WTC11 (cell line): Measurements from ENCODE around the gene MCF2L. TPM values are rescaled to one million over a fixed set of nuclear protein-coding genes. Genes with fewer than 3 reads are reported as not detected.

Source experiments
- ATAC-seq: fragments of 200-7000 bp; cut with Tn5 transposase; 2 replicates; pipeline ENCODE4 v1.10.0; 2021; ENCODE audit warnings: mild to moderate bottlenecking, moderate library complexity
- CTCF ChIA-PET: fragments of 300-600 bp; sonication (Branson Sonifier 250); formaldehyde crosslinking; loops from one replicate; lab custom pipeline; 2021; ENCODE audit warnings: antibody characterized with exemption; lab: Charles Lee
- POLR2A ChIA-PET: fragments of 350-600 bp; sonication (Branson Sonifier 250); formaldehyde crosslinking; loops from one replicate; lab custom pipeline; 2021; ENCODE audit warnings: antibody characterized with exemption; lab: Charles Lee
- DNase-seq: peaks from one replicate; pipeline ENCODE4 v3.0.0; 2021; ENCODE audit warnings: low spot score
- H3K27ac Mint-ChIP-seq: 2 replicates; pipeline ENCODE4 v1.8.0; 2021; ENCODE audit warnings: mixed read lengths
- H3K27me3 Mint-ChIP-seq: 2 replicates; pipeline ENCODE4 v1.8.0; 2021; ENCODE audit warnings: low read depth, mild to moderate bottlenecking, moderate library complexity, mixed read lengths
- H3K36me3 Mint-ChIP-seq: 2 replicates; pipeline ENCODE4 v1.8.0; 2021; ENCODE audit warnings: mixed read lengths
- H3K4me1 Mint-ChIP-seq: 2 replicates; pipeline ENCODE4 v1.8.0; 2022; ENCODE audit warnings: mixed read lengths
- H3K4me3 Mint-ChIP-seq: 2 replicates; pipeline ENCODE4 v1.8.0; 2021; ENCODE audit warnings: mild to moderate bottlenecking, moderate library complexity, mixed read lengths
- H3K9me3 Mint-ChIP-seq: 2 replicates; pipeline ENCODE4 v1.8.0; 2021; ENCODE audit warnings: mixed read lengths
- CREM ChIP-seq: sonication (generic); formaldehyde crosslinking; IDR thresholded peaks from 2 replicates; pipeline ENCODE4 v1.8.1; 2022; ENCODE audit warnings: mild to moderate bottlenecking, missing genetic modification reagents, moderate library complexity
- EMX1 ChIP-seq: fragments of 250-450 bp; sonication (Bioruptor Pico); IDR thresholded peaks from 2 replicates; pipeline ENCODE4 v1.8.0; 2021; ENCODE audit warnings: mild to moderate bottlenecking
- ETV6 ChIP-seq: sonication (generic); formaldehyde crosslinking; IDR thresholded peaks from 2 replicates; pipeline ENCODE4 v1.8.1; 2022; ENCODE audit warnings: mild to moderate bottlenecking, missing genetic modification reagents
- FOXP1 ChIP-seq: sonication (generic); formaldehyde crosslinking; IDR thresholded peaks from 2 replicates; pipeline ENCODE4 v1.8.0; 2022; ENCODE audit warnings: missing genetic modification reagents, mild to moderate bottlenecking, moderate library complexity, borderline replicate concordance
- MYBL2 ChIP-seq: sonication (generic); formaldehyde crosslinking; IDR thresholded peaks from 2 replicates; pipeline ENCODE4 v1.8.1; 2023; ENCODE audit warnings: mild to moderate bottlenecking, moderate library complexity, missing genetic modification reagents
- SP1 ChIP-seq: sonication (generic); formaldehyde crosslinking; conservative IDR thresholded peaks from 2 replicates; pipeline ENCODE4 v1.8.1; 2022; ENCODE audit warnings: missing genetic modification reagents
- ZNF219 ChIP-seq: sonication (generic); formaldehyde crosslinking; IDR thresholded peaks from 2 replicates; pipeline ENCODE4 v1.8.0; 2023; ENCODE audit warnings: missing genetic modification reagents, mild to moderate bottlenecking, borderline replicate concordance
- total RNA-seq: library from RNA; stranded (reverse); gene quantifications from 3 replicates; pipeline ENCODE4 v1.2.3, GENCODE V29; 2021
- TF ChIP-seq, protein P1 (sequence below): sonication (generic); formaldehyde crosslinking; IDR thresholded peaks from 2 replicates; pipeline ENCODE4 v1.8.1; 2023; ENCODE audit warnings: mild to moderate bottlenecking, missing genetic modification reagents
- TF ChIP-seq, protein P2 (sequence below): fragments of 200-600 bp; IDR thresholded peaks from 2 replicates; pipeline ENCODE4 v1.8.0; 2022; ENCODE audit warnings: antibody characterized with exemption
- TF ChIP-seq, protein P3 (sequence below): sonication (generic); formaldehyde crosslinking; IDR thresholded peaks from 2 replicates; pipeline ENCODE4 v1.8.1; 2023; ENCODE audit warnings: mild to moderate bottlenecking, moderate library complexity, missing genetic modification reagents
- TF ChIP-seq, protein P4 (sequence below): sonication (generic); formaldehyde crosslinking; IDR thresholded peaks from 2 replicates; pipeline ENCODE4 v1.8.0; 2022; ENCODE audit warnings: missing genetic modification reagents

MCF2L gene
- total RNA-seq, 1 experiment from 2014 or later = 34.8 TPM

DNA sequence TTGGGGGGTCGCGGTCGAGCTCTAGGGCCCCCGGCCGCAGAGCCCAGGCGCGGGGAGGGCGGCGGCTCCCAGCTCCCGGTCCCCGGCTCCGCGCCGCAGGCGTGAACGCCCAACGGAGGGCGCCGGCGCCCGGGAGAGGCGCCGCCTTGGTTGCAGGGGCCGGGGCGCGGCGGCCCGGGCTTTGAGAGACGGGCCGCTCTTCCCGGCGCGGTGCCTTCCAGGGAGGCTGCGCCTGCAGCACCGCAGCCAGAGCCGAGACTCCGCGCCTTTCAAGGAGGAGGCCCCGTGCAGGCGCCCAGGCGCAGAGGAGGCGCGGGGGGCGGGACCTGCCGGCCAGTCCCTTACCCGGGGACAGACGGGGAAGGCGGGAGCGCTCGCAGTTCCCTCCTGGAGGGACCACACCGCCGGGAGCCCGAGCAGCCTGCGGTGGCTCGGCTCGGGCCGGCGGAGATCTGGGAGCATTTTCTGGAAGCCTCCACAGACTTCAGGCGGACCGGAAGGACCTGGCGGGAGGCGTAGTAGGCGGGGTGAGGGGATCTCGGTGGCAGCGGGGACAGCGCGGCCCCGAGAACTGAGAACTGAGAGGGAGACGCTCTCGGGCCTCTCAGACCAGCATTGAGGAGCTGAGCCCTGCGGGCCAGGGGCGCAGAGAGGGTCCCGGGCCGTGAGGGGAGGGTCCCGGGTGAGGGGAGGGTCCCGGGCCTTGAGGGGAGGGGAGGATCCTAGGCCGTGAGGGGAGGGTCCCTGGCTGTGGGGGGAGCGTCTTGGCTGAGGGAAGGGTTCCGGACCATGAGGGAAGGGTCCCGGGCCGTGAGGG lies 25.5 kb upstream of the MCF2L start:
- DNase-seq (peak; percentile 65), ATAC-seq (peak; percentile 66)
- ChIA-PET CTCF (interaction anchor here (0.5 to 3.0 kb wide), 49 partner anchors 10 to 777 kb away, joined by 3 to 72 read pairs (median 4); partner anchors contain the start of gene MCF2L), POLR2A (interaction anchor here (1.4 kb wide), 1 partner anchor 10 kb away, joined by 3 read pairs; no protein-coding TSS in a partner anchor)
- H3K4me1 Mint-ChIP-seq = peaks cover 14% of the 10 kb centered on the region
- peaks cover 6% of the 10 kb centered on the region for H3K36me3 Mint-ChIP-seq
- 0 out of 2 replicates have a peak, but pooled peaks cover 3% of the 10 kb centered on the region for H3K27me3 Mint-ChIP-seq
- H3K4me3 Mint-ChIP-seq = peak overlapping the region; percentile 75
- no peak overlapping the region for H3K27ac Mint-ChIP-seq
- H3K9me3 Mint-ChIP-seq = peaks cover 7% of the 10 kb centered on the region
- TF ChIP-seq, protein P1, sequence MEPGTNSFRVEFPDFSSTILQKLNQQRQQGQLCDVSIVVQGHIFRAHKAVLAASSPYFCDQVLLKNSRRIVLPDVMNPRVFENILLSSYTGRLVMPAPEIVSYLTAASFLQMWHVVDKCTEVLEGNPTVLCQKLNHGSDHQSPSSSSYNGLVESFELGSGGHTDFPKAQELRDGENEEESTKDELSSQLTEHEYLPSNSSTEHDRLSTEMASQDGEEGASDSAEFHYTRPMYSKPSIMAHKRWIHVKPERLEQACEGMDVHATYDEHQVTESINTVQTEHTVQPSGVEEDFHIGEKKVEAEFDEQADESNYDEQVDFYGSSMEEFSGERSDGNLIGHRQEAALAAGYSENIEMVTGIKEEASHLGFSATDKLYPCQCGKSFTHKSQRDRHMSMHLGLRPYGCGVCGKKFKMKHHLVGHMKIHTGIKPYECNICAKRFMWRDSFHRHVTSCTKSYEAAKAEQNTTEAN (CRISPR knock-in tag) = 0 out of 2 replicates have a peak, but pooled peaks have one; percentile 33
- TF ChIP-seq FOXP1 (CRISPR knock-in tag) (peak; percentile 21; the same call in 1 of the 2 replicates), ETV6 (CRISPR knock-in tag) (peak; percentile 23; the same call in 1 of the 2 replicates), CREM (CRISPR knock-in tag) (no peak), EMX1 (CRISPR knock-in tag) (no peak), MYBL2 (CRISPR knock-in tag) (0 out of 2 replicates have a peak, but pooled peaks have one; percentile 35), SP1 (CRISPR knock-in tag) (peak; percentile 44)
- TF ChIP-seq, protein P2, sequence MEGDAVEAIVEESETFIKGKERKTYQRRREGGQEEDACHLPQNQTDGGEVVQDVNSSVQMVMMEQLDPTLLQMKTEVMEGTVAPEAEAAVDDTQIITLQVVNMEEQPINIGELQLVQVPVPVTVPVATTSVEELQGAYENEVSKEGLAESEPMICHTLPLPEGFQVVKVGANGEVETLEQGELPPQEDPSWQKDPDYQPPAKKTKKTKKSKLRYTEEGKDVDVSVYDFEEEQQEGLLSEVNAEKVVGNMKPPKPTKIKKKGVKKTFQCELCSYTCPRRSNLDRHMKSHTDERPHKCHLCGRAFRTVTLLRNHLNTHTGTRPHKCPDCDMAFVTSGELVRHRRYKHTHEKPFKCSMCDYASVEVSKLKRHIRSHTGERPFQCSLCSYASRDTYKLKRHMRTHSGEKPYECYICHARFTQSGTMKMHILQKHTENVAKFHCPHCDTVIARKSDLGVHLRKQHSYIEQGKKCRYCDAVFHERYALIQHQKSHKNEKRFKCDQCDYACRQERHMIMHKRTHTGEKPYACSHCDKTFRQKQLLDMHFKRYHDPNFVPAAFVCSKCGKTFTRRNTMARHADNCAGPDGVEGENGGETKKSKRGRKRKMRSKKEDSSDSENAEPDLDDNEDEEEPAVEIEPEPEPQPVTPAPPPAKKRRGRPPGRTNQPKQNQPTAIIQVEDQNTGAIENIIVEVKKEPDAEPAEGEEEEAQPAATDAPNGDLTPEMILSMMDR = no peak
- TF ChIP-seq, protein P3, sequence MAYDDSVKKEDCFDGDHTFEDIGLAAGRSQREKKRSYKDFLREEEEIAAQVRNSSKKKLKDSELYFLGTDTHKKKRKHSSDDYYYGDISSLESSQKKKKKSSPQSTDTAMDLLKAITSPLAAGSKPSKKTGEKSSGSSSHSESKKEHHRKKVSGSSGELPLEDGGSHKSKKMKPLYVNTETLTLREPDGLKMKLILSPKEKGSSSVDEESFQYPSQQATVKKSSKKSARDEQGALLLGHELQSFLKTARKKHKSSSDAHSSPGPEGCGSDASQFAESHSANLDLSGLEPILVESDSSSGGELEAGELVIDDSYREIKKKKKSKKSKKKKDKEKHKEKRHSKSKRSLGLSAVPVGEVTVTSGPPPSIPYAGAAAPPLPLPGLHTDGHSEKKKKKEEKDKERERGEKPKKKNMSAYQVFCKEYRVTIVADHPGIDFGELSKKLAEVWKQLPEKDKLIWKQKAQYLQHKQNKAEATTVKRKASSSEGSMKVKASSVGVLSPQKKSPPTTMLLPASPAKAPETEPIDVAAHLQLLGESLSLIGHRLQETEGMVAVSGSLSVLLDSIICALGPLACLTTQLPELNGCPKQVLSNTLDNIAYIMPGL (CRISPR knock-in tag) = peak; percentile 72

DNA sequence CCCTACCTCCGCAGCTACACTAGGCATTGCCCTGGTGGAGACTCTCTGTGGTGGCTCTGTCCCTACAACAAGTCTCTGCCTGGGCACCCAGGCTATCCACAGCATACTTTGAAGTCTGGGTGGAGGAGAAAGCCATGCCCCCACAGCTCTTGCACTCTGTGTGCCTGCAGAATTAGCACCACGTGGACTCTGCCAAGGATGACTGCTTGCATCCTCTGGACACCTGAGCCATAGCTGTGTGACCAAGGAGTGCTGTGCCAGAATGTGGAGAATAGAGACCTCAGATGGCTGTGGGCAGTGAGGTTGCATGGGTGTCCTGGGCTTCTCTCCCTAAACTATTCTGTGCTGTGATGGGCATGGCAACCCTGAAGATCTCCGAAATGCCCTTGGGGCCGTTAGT lies 21.2 kb upstream of the MCF2L start:
- H3K9me3 Mint-ChIP-seq = no peaks in the 10 kb centered on the region
- CTCF ChIA-PET = no interaction called here
- H3K36me3 Mint-ChIP-seq = no peaks in the 10 kb centered on the region
- peaks cover 19% of the 10 kb centered on the region for H3K4me1 Mint-ChIP-seq
- no peak for ATAC-seq
- H3K27me3 Mint-ChIP-seq = no peaks in the 10 kb centered on the region
- no peak overlapping the region for H3K27ac Mint-ChIP-seq
- TF ChIP-seq, protein P4, sequence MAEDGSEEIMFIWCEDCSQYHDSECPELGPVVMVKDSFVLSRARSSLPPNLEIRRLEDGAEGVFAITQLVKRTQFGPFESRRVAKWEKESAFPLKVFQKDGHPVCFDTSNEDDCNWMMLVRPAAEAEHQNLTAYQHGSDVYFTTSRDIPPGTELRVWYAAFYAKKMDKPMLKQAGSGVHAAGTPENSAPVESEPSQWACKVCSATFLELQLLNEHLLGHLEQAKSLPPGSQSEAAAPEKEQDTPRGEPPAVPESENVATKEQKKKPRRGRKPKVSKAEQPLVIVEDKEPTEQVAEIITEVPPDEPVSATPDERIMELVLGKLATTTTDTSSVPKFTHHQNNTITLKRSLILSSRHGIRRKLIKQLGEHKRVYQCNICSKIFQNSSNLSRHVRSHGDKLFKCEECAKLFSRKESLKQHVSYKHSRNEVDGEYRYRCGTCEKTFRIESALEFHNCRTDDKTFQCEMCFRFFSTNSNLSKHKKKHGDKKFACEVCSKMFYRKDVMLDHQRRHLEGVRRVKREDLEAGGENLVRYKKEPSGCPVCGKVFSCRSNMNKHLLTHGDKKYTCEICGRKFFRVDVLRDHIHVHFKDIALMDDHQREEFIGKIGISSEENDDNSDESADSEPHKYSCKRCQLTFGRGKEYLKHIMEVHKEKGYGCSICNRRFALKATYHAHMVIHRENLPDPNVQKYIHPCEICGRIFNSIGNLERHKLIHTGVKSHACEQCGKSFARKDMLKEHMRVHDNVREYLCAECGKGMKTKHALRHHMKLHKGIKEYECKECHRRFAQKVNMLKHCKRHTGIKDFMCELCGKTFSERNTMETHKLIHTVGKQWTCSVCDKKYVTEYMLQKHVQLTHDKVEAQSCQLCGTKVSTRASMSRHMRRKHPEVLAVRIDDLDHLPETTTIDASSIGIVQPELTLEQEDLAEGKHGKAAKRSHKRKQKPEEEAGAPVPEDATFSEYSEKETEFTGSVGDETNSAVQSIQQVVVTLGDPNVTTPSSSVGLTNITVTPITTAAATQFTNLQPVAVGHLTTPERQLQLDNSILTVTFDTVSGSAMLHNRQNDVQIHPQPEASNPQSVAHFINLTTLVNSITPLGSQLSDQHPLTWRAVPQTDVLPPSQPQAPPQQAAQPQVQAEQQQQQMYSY (CRISPR knock-in tag) = no peak
- no peak for TF ChIP-seq ZNF219 (CRISPR knock-in tag)
- DNase-seq = no peak
- H3K4me3 Mint-ChIP-seq = no peak overlapping the region
- POLR2A ChIA-PET = no interaction called here
